Right forelimb (tissue), 1 donor: ENCODE measurements around the gene CLCA2.
"Not testable (repeated sequence)": the region's sequence is repeated elsewhere in the genome, so short reads cannot be mapped to it uniquely, and the experiment has no call there.

ENCODE experiments used
- DNase-seq: peaks from one replicate; pipeline ENCODE4 v3.0.0-alpha.2; 2018

The CLCA2 gene

GRCh38 chr1:86478416-86479156 is 54.6 kb downstream of the CLCA2 start:
- DNase-seq, result no peak

- no peak for DNase-seq
Observed at GRCh38 chr1:86481966-86482365, 58.0 kb downstream of the CLCA2 start.

GRCh38 chr1:86487131-86487810 is 63.3 kb downstream of the CLCA2 start:
- DNase-seq, result peak; percentile 66

- DNase-seq, result no peak
Observed at GRCh38 chr1:86487811-86488141, 63.8 kb downstream of the CLCA2 start.

- no peak for DNase-seq
Observed at GRCh38 chr1:86489242-86489878, 65.4 kb downstream of the CLCA2 start.

- DNase-seq, result no peak
Observed at GRCh38 chr1:86491171-86491950, 67.4 kb downstream of the CLCA2 start.

GRCh38 chr1:86498281-86498680 is 74.3 kb downstream of the CLCA2 start:
- DNase-seq, result no peak

- DNase-seq, result no peak
Observed at GRCh38 chr1:86499987-86500593, 76.1 kb downstream of the CLCA2 start.

- no peak for DNase-seq
Observed at GRCh38 chr1:86500714-86501113, 76.7 kb downstream of the CLCA2 start.

GRCh38 chr1:86502125-86502646 is 78.2 kb downstream of the CLCA2 start:
- not testable (repeated sequence) for DNase-seq

- no peak for DNase-seq
Observed at GRCh38 chr1:86502721-86503405, 78.9 kb downstream of the CLCA2 start.

- DNase-seq, result no peak
Observed at GRCh38 chr1:86503406-86504136, 79.6 kb downstream of the CLCA2 start.

- no peak for DNase-seq
Observed at GRCh38 chr1:86504137-86504479, 80.1 kb downstream of the CLCA2 start.

- DNase-seq, result no peak
Observed at GRCh38 chr1:86504895-86505563, 81.1 kb downstream of the CLCA2 start.

- no peak for DNase-seq
Observed at GRCh38 chr1:86505564-86505902, 81.6 kb downstream of the CLCA2 start.
